VCaP (cell line): Measurements from ENCODE around the gene SKAP2.

Experiments
- H3K27ac ChIP-seq: fragments of 450-650 bp; 2 replicates; pipeline ENCODE4 v1.5.1; 2017
- CTCF ChIP-seq: fragments of 450-650 bp; conservative IDR thresholded peaks from 2 replicates; pipeline ENCODE4 v1.5.1; 2017; ENCODE audit warnings: mild to moderate bottlenecking, moderate library complexity

The SKAP2 gene

GRCh38 chr7:26897928-26898327, 33.5 kb upstream of the SKAP2 start:
- TF ChIP-seq CTCF: no peak
- no peak overlapping the region for H3K27ac ChIP-seq

GRCh38 chr7:26891400-26892350, 27.3 kb upstream of the SKAP2 start:
- no peak for TF ChIP-seq CTCF

GRCh38 chr7:26880852-26881251, 16.5 kb upstream of the SKAP2 start:
- no peak overlapping the region for H3K27ac ChIP-seq
- no peak for TF ChIP-seq CTCF

More at GRCh38 chr7:26891400-26892350, 27.3 kb upstream of the SKAP2 start:
- H3K27ac ChIP-seq: no peak overlapping the region

- H3K27ac ChIP-seq: no peak overlapping the region
- no peak for TF ChIP-seq CTCF
These were observed 15.3 kb upstream of the SKAP2 start for GRCh38 chr7:26879671-26880070.

GRCh38 chr7:26868841-26869495, 4.6 kb upstream of the SKAP2 start:
- no peak for TF ChIP-seq CTCF
- no peak overlapping the region for H3K27ac ChIP-seq

GRCh38 chr7:26865094-26865388, 651 bp upstream of the SKAP2 start:
- peak overlapping the region; percentile 86 for H3K27ac ChIP-seq
- TF ChIP-seq CTCF: no peak

GRCh38 chr7:26863518-26864308, 677 bp downstream of the SKAP2 start:
- peak overlapping the region; percentile 86 for H3K27ac ChIP-seq
- TF ChIP-seq CTCF: no peak
